Neural progenitor cell (in vitro differentiated cells): ENCODE results near the gene WDPCP. TPM values are rescaled to one million over a fixed set of nuclear protein-coding genes. Genes with fewer than 3 reads are reported as not detected.

ENCODE experiments used
- DNase-seq: peaks from one replicate; pipeline ENCODE4 v3.0.0-alpha.2; 2016; ENCODE audit warnings: low spot score
- H2AFZ ChIP-seq: fragments of 200-600 bp; sonication (generic); replicated peaks from 2 replicates; pipeline ENCODE4 v1.6.1; 2016; ENCODE audit warnings: antibody characterized with exemption
- H3F3A ChIP-seq: fragments of 200-600 bp; sonication (generic); 2 replicates; pipeline ENCODE4 v1.6.1; 2016; ENCODE audit warnings: antibody characterized with exemption, low read depth
- H3K27ac ChIP-seq: fragments of 200-600 bp; sonication (generic); 2 replicates; pipeline ENCODE4 v1.5.1; 2016; ENCODE audit warnings: mild to moderate bottlenecking
- H3K27me3 ChIP-seq: fragments of 200-600 bp; sonication (generic); 2 replicates; pipeline ENCODE4 v1.6.1; 2016; ENCODE audit warnings: mild to moderate bottlenecking, moderate library complexity
- H3K36me3 ChIP-seq: fragments of 200-600 bp; sonication (generic); 2 replicates; pipeline ENCODE4 v1.5.1; 2016
- H3K4me1 ChIP-seq: fragments of 200-600 bp; sonication (generic); 2 replicates; pipeline ENCODE4 v1.6.1; 2016; ENCODE audit warnings: mixed run types
- H3K4me2 ChIP-seq: fragments of 200-600 bp; sonication (generic); 2 replicates; pipeline ENCODE4 v1.6.1; 2016
- H3K4me3 ChIP-seq: fragments of 200-600 bp; sonication (generic); 2 replicates; pipeline ENCODE4 v1.5.1; 2016
- H3K79me2 ChIP-seq: fragments of 200-600 bp; sonication (generic); 2 replicates; pipeline ENCODE4 v1.6.1; 2016; ENCODE audit warnings: low read depth
- H3K9ac ChIP-seq: fragments of 200-600 bp; sonication (generic); 2 replicates; pipeline ENCODE4 v1.6.1; 2016
- H3K9me3 ChIP-seq: fragments of 200-600 bp; sonication (generic); 2 replicates; pipeline ENCODE4 v1.5.1; 2016; ENCODE audit warnings: low read depth
- H4K20me1 ChIP-seq: fragments of 200-600 bp; sonication (generic); 2 replicates; pipeline ENCODE4 v1.6.1; 2016; ENCODE audit warnings: low read depth
- H3K27ac Mint-ChIP-seq: 3 replicates; pipeline ENCODE4 v1.8.0; 2021; ENCODE audit warnings: mixed read lengths
- H3K27me3 Mint-ChIP-seq: 2 replicates; pipeline ENCODE4 v1.8.0; 2022; ENCODE audit warnings: low read depth, mild to moderate bottlenecking, inconsistent platforms, moderate library complexity, mixed read lengths; ENCODE audit not compliant: insufficient read depth
- H3K36me3 Mint-ChIP-seq: 3 replicates; pipeline ENCODE4 v1.8.0; 2021; ENCODE audit warnings: mixed read lengths
- H3K4me1 Mint-ChIP-seq: 3 replicates; pipeline ENCODE4 v1.8.0; 2021; ENCODE audit warnings: mixed read lengths
- H3K4me3 Mint-ChIP-seq: 3 replicates; pipeline ENCODE4 v1.8.0; 2021; ENCODE audit warnings: mild to moderate bottlenecking, moderate library complexity, mixed read lengths
- H3K9me3 Mint-ChIP-seq: 3 replicates; pipeline ENCODE4 v1.8.0; 2020; ENCODE audit warnings: mixed read lengths
- EZH2 ChIP-seq: fragments of 200-600 bp; sonication (generic); IDR thresholded peaks from 2 replicates; pipeline ENCODE4 v1.6.1; 2017; ENCODE audit warnings: antibody characterized with exemption, mild to moderate bottlenecking, moderate library complexity
- EZH2phosphoT487 ChIP-seq: fragments of 200-600 bp; sonication (generic); IDR thresholded peaks from 2 replicates; pipeline ENCODE4 v1.6.1; 2017; ENCODE audit warnings: antibody characterized with exemption
- total RNA-seq: library from RNA; depleted of rRNA; stranded (reverse); fragments of >200 nt; gene quantifications from 2 replicates; pipeline ENCODE4 v1.2.3, GENCODE V29; 2015; ENCODE audit warnings: low replicate concordance
- TF ChIP-seq, protein P1 (sequence below): fragments of 200-600 bp; sonication (generic); IDR thresholded peaks from 2 replicates; pipeline ENCODE4 v1.5.1; 2017; ENCODE audit warnings: antibody characterized with exemption, mild to moderate bottlenecking

The WDPCP gene
- total RNA-seq, 1 donor from 2014 or later = 11.4 TPM

DNA sequence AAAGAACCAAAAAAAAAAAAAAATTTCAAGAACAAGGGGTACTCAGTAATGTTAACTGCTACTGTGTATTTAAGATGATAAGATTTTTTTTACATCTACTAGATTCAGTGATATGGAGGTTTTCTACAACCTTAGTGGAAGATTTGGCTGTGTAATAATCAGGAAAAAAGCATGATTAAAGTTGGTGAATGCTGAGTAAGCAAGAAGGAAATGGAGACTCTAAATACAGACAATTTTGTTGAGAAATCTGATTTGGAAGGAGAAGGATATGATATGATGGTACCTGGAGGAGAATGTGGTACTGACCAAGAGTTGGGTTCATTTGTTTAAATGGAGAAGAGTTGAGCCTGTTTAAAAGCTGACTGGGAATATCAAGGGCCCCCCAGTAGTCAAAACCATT lies 125.1 kb downstream of the WDPCP start:
- no peaks in the 10 kb centered on the region for H3K9me3 ChIP-seq
- no peaks in the 10 kb centered on the region for H3K79me2 ChIP-seq
- H3K4me1 Mint-ChIP-seq = no peaks in the 10 kb centered on the region
- no peak overlapping the region for H3K4me3 ChIP-seq
- peaks cover 13% of the 10 kb centered on the region for H3K36me3 Mint-ChIP-seq
- no peaks in the 10 kb centered on the region for H3K27me3 ChIP-seq
- no peaks in the 10 kb centered on the region for H3K36me3 ChIP-seq
- no peak overlapping the region for H3K27ac ChIP-seq
- H3K4me2 ChIP-seq = no peak overlapping the region
- H2AFZ ChIP-seq = no peak overlapping the region
- H3K4me3 Mint-ChIP-seq = no peak overlapping the region
- no peak overlapping the region for H3K27ac Mint-ChIP-seq
- H3K27me3 Mint-ChIP-seq = no peaks in the 10 kb centered on the region
- no peak overlapping the region for H3K9ac ChIP-seq
- no peaks in the 10 kb centered on the region for H3K4me1 ChIP-seq
- TF ChIP-seq, protein P1, sequence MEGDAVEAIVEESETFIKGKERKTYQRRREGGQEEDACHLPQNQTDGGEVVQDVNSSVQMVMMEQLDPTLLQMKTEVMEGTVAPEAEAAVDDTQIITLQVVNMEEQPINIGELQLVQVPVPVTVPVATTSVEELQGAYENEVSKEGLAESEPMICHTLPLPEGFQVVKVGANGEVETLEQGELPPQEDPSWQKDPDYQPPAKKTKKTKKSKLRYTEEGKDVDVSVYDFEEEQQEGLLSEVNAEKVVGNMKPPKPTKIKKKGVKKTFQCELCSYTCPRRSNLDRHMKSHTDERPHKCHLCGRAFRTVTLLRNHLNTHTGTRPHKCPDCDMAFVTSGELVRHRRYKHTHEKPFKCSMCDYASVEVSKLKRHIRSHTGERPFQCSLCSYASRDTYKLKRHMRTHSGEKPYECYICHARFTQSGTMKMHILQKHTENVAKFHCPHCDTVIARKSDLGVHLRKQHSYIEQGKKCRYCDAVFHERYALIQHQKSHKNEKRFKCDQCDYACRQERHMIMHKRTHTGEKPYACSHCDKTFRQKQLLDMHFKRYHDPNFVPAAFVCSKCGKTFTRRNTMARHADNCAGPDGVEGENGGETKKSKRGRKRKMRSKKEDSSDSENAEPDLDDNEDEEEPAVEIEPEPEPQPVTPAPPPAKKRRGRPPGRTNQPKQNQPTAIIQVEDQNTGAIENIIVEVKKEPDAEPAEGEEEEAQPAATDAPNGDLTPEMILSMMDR = no peak
- TF ChIP-seq EZH2 = no peak
- TF ChIP-seq EZH2phosphoT487 = no peak
- peaks cover 9% of the 10 kb centered on the region for H3K9me3 Mint-ChIP-seq
- no peak for DNase-seq
- H4K20me1 ChIP-seq = no peaks in the 10 kb centered on the region
- no peaks in the 10 kb centered on the region for H3F3A ChIP-seq

DNA sequence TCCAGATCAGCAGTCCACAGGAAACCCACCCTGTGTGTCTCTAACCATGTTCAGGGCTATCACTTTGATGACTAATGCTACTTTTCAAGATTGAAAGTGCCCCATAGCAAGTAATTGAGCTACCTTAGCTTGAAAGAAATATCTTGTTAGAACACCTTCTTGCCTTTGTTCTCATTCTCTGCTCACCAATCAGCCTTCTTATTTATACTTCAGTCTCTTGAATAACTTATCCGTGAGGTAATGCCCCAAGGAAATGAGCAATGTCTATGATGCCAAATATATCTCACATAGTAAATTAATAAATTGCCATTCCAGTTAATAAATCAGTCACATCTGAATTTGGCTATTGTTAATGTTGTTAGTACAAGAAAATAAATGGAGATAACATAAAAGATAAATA lies 141.6 kb downstream of the WDPCP start:
- Histone ChIP-seq H3K9me3 (no peaks in the 10 kb centered on the region), H3K36me3 (no peaks in the 10 kb centered on the region), H2AFZ (no peak overlapping the region), H3K4me1 (peaks cover 7% of the 10 kb centered on the region), H3K9ac (no peak overlapping the region), H3F3A (no peaks in the 10 kb centered on the region), H3K27ac (no peak overlapping the region), H4K20me1 (no peaks in the 10 kb centered on the region), H3K27me3 (no peaks in the 10 kb centered on the region), H3K4me2 (no peak overlapping the region), H3K4me3 (no peak overlapping the region), H3K79me2 (no peaks in the 10 kb centered on the region)
- TF ChIP-seq EZH2 (no peak), EZH2phosphoT487 (no peak)
- TF ChIP-seq, protein P1 = no peak
- no peak overlapping the region for H3K4me3 Mint-ChIP-seq
- no peaks in the 10 kb centered on the region for H3K36me3 Mint-ChIP-seq
- no peaks in the 10 kb centered on the region for H3K9me3 Mint-ChIP-seq
- H3K4me1 Mint-ChIP-seq = no peaks in the 10 kb centered on the region
- no peaks in the 10 kb centered on the region for H3K27me3 Mint-ChIP-seq
- no peak for DNase-seq
- no peak overlapping the region for H3K27ac Mint-ChIP-seq

DNA sequence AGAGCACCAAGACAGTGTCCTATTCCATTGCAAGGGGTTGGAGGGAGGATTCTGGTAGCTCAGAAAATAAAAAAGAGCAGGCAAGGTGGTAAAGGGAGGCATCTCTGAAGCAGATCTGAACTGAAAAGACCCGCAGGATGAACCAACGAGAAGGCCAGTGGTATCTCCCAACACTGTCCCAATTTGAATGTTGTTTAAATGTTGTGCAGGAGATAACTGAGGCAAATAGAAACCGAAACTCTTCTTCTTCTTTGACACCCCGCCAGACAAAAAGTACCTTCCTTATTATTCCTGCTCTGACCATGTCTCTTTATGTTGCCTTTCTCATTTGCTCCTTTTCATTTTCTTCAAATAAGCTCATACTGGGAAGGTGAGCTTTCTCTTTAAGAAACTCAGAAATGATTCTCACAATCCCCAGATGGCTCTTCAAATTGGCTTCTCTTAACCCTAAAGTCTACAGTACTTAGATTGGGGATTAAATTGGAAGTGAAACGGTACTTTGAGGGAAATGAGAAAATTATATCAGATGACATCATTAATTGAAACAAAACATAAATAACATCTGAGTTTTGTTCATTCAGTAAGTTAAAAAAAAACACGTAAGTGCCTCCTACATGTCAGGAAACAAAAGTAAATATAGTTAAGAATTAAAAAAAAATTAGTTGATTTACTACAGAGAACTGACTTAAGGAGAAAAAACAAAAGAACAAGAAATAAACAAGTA lies 143.6 kb downstream of the WDPCP start:
- Mint-ChIP-seq H3K36me3 (no peaks in the 10 kb centered on the region), H3K4me3 (no peak overlapping the region), H3K9me3 (no peaks in the 10 kb centered on the region), H3K4me1 (no peaks in the 10 kb centered on the region), H3K27me3 (no peaks in the 10 kb centered on the region), H3K27ac (no peak overlapping the region)
- H3K4me2 ChIP-seq = peak overlapping the region; percentile 27
- H2AFZ ChIP-seq = peak overlapping the region; percentile 58
- H3K9ac ChIP-seq = no peak overlapping the region
- H3K79me2 ChIP-seq = no peaks in the 10 kb centered on the region
- H4K20me1 ChIP-seq = no peaks in the 10 kb centered on the region
- H3K36me3 ChIP-seq = no peaks in the 10 kb centered on the region
- no peak for TF ChIP-seq EZH2phosphoT487
- TF ChIP-seq EZH2 = no peak
- TF ChIP-seq, protein P1 = no peak
- H3K27me3 ChIP-seq = no peaks in the 10 kb centered on the region
- no peaks in the 10 kb centered on the region for H3F3A ChIP-seq
- peak overlapping the region; percentile 44 for H3K27ac ChIP-seq
- DNase-seq = no peak
- peaks cover 7% of the 10 kb centered on the region for H3K4me1 ChIP-seq
- H3K4me3 ChIP-seq = no peak overlapping the region
- H3K9me3 ChIP-seq = no peaks in the 10 kb centered on the region
